GM18508 (cell line): Measurements from ENCODE around the gene ABCB11.

Experiments
- ATAC-seq: cut with Tn5 transposase; IDR thresholded peaks from one replicate; pipeline ENCODE4 v1.9.1; 2021; ENCODE audit warnings: moderate number of reproducible peaks; ENCODE audit not compliant: insufficient read depth, unreplicated experiment

Gene ABCB11

GRCh38 chr2:168981651-168982050 lies 49.5 kb downstream of the ABCB11 start:
- no peak for ATAC-seq

- no peak for ATAC-seq
Measured at GRCh38 chr2:168978461-168978861, 52.7 kb downstream of the ABCB11 start.

- no peak for ATAC-seq
Measured at GRCh38 chr2:168977608-168978007, 53.5 kb downstream of the ABCB11 start.

GRCh38 chr2:168976034-168976654 lies 55.0 kb downstream of the ABCB11 start:
- ATAC-seq, result no peak

- no peak for ATAC-seq
Measured at GRCh38 chr2:168974428-168974827, 56.7 kb downstream of the ABCB11 start.

GRCh38 chr2:168971261-168971660 lies 59.9 kb downstream of the ABCB11 start:
- no peak for ATAC-seq

GRCh38 chr2:168970711-168971233 lies 60.4 kb downstream of the ABCB11 start:
- ATAC-seq, result no peak

GRCh38 chr2:168969865-168970264 lies 61.3 kb downstream of the ABCB11 start:
- no peak for ATAC-seq

GRCh38 chr2:168968342-168968741 lies 62.8 kb downstream of the ABCB11 start:
- ATAC-seq, result no peak

- no peak for ATAC-seq
Measured at GRCh38 chr2:168964251-168964807, 66.8 kb downstream of the ABCB11 start.

GRCh38 chr2:168962636-168963035 lies 68.5 kb downstream of the ABCB11 start:
- no peak for ATAC-seq

- ATAC-seq, result peak; percentile 67
Measured at GRCh38 chr2:168961450-168962229, 69.5 kb downstream of the ABCB11 start.

GRCh38 chr2:168956392-168956791 lies 74.7 kb downstream of the ABCB11 start:
- no peak for ATAC-seq

- ATAC-seq, result no peak
Measured at GRCh38 chr2:168955321-168955720, 75.8 kb downstream of the ABCB11 start.

- no peak for ATAC-seq
Measured at GRCh38 chr2:168954256-168954655, 76.9 kb downstream of the ABCB11 start.

GRCh38 chr2:168952424-168952823 lies 78.7 kb downstream of the ABCB11 start:
- no peak for ATAC-seq

- ATAC-seq, result no peak
Measured at GRCh38 chr2:168951871-168952270, 79.3 kb downstream of the ABCB11 start.

- no peak for ATAC-seq
Measured at GRCh38 chr2:168949324-168949723, 81.8 kb downstream of the ABCB11 start.

GRCh38 chr2:168948621-168949212 lies 82.4 kb downstream of the ABCB11 start:
- no peak for ATAC-seq

GRCh38 chr2:168945508-168945907 lies 85.6 kb downstream of the ABCB11 start:
- ATAC-seq, result no peak

- ATAC-seq, result no peak
Measured at GRCh38 chr2:168944065-168944464, 87.1 kb downstream of the ABCB11 start.
